Lung (tissue), 12 donors: ENCODE measurements around the gene EIF4A3. TPM values are rescaled to one million over a fixed set of nuclear protein-coding genes. Genes with fewer than 3 reads are reported as not detected.

ENCODE experiments used
- ATAC-seq: fragments of 200-7000 bp; cut with Tn5 transposase; one replicate; pipeline ENCODE4 v1.9.1; 2020; ENCODE audit warnings: moderate number of reproducible peaks; ENCODE audit not compliant: insufficient read depth, low FRiP score
- DNase-seq, 3 donors: peaks; one replicate each; pipeline ENCODE4 v3.0.0-alpha.2; 2013 to 2017
- H3K27ac ChIP-seq, 2 donors: one replicate each; pipeline ENCODE4 v1.5.1; 2013; ENCODE audit warnings: mild to moderate bottlenecking in 2 of 2, moderate library complexity in 2 of 2, control low read depth in 1 of 2, inconsistent platforms in 1 of 2, low read depth in 1 of 2, low read length in 1 of 2
- H3K27me3 ChIP-seq, 3 donors: one replicate each; pipeline ENCODE4 v1.5.1; 2013; ENCODE audit warnings: low read length in 2 of 3; ENCODE audit not compliant: control insufficient read depth in 3 of 3, insufficient read depth in 3 of 3
- H3K36me3 ChIP-seq, 4 donors: one replicate each; pipeline ENCODE4 v1.5.1; 2013; ENCODE audit warnings: low read length in 4 of 4, mild to moderate bottlenecking in 1 of 4, moderate library complexity in 1 of 4; ENCODE audit not compliant: control insufficient read depth in 4 of 4, insufficient read depth in 4 of 4
- H3K4me1 ChIP-seq, 5 donors: one replicate each; pipeline ENCODE4 v1.5.1; 2013; ENCODE audit warnings: low read length in 5 of 5, mild to moderate bottlenecking in 2 of 5, moderate library complexity in 1 of 5; ENCODE audit not compliant: control insufficient read depth in 5 of 5, insufficient read depth in 5 of 5
- H3K4me3 ChIP-seq: one replicate; pipeline ENCODE4 v1.5.1; 2013; ENCODE audit warnings: mild to moderate bottlenecking, control low read depth, moderate library complexity
- H3K9ac ChIP-seq, 2 donors: one replicate each; pipeline ENCODE4 v1.5.1; 2013; ENCODE audit warnings: low read length in 2 of 2, control low read depth in 1 of 2; ENCODE audit not compliant: insufficient read depth in 1 of 2
- H3K9me3 ChIP-seq, 4 donors: one replicate each; pipeline ENCODE4 v1.5.1; 2013; ENCODE audit warnings: low read length in 3 of 4, mild to moderate bottlenecking in 1 of 4, moderate library complexity in 1 of 4; ENCODE audit not compliant: control insufficient read depth in 4 of 4, insufficient read depth in 3 of 4
- WGBS, 2 donors: extraction: QIAGEN DNeasy Blood & Tissue Kit; methylation state at CpG; one replicate each; pipeline ENCODE4 v1.1.7; 2013; 5-methylcytosine and 5-hydroxymethylcytosine counted together
- polyA plus RNA-seq, 2 donors: library from polyadenylated mRNA; stranded (reverse); fragments of 200-250 nt; gene quantifications; one replicate each; pipeline ENCODE4 v1.2.1, GENCODE V29; 2013
- total RNA-seq, 2 donors: library from RNA; depleted of rRNA in 1 of 2; stranded (reverse); fragments of >200 nt in 1 of 2; gene quantifications; one replicate each; pipeline ENCODE4 v1.2.1, GENCODE V29; 2014 to 2021
- TF ChIP-seq, protein P1 (sequence below): IDR thresholded peaks from 2 replicates; pipeline ENCODE4 v1.5.1; 2012; ENCODE audit warnings: mild to moderate bottlenecking; ENCODE audit errors: control extremely low read depth, extremely low read depth
- donor health status: control.
- donor health status: control.
- donor health status: Bipolar disorder and iron deficiency.
- donor health status: healthy.
- donor health status: DM: yes; HTN: yes; CAD: no.

Gene EIF4A3
- total and polyA plus RNA-seq, 4 donors, result 37.4 to 112 (median 62.4) TPM

- Histone ChIP-seq H3K36me3 (no peaks in the 10 kb centered on the region), H3K9ac (no peak overlapping the region), H3K9me3 (peaks cover 0 to 6% (median 0%) of the 10 kb centered on the region in 4 donors), H3K4me1 (peaks cover 0 to 5% (median 0%) of the 10 kb centered on the region in 5 donors), H3K4me3 (no peak overlapping the region), H3K27ac (no peak overlapping the region), H3K27me3 (no peaks in the 10 kb centered on the region)
- no peak for ATAC-seq
- TF ChIP-seq, protein P1, sequence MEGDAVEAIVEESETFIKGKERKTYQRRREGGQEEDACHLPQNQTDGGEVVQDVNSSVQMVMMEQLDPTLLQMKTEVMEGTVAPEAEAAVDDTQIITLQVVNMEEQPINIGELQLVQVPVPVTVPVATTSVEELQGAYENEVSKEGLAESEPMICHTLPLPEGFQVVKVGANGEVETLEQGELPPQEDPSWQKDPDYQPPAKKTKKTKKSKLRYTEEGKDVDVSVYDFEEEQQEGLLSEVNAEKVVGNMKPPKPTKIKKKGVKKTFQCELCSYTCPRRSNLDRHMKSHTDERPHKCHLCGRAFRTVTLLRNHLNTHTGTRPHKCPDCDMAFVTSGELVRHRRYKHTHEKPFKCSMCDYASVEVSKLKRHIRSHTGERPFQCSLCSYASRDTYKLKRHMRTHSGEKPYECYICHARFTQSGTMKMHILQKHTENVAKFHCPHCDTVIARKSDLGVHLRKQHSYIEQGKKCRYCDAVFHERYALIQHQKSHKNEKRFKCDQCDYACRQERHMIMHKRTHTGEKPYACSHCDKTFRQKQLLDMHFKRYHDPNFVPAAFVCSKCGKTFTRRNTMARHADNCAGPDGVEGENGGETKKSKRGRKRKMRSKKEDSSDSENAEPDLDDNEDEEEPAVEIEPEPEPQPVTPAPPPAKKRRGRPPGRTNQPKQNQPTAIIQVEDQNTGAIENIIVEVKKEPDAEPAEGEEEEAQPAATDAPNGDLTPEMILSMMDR, result no peak
- no peak for DNase-seq
- WGBS, 2 donors, result 81 to 87% methylated on average over 5 of the region's 5 CpGs
Measured at GRCh38 chr17:80154166-80154565, 7.2 kb upstream of the EIF4A3 start.

GRCh38 chr17:80153004-80153403, 6.1 kb upstream of the EIF4A3 start:
- DNase-seq (no peak), ATAC-seq (no peak)
- TF ChIP-seq, protein P1, result no peak
- Histone ChIP-seq H3K9me3 (peaks cover 0 to 6% (median 0%) of the 10 kb centered on the region in 4 donors), H3K27me3 (no peaks in the 10 kb centered on the region), H3K4me1 (peaks cover 0 to 9% (median 4%) of the 10 kb centered on the region in 5 donors), H3K4me3 (no peak overlapping the region), H3K36me3 (no peaks in the 10 kb centered on the region), H3K9ac (no peak overlapping the region), H3K27ac (no peak overlapping the region)
- WGBS, 2 donors, result 88 to 96% methylated on average over 3 of the region's 3 CpGs

- ATAC-seq (no peak), DNase-seq (no peak)
- TF ChIP-seq, protein P1, result no peak
- peak overlapping the region in 1 of 2 donors; percentile 13 for H3K27ac ChIP-seq
- 39 to 64% methylated on average over 11 of the region's 11 CpGs for WGBS, 2 donors
- no peak overlapping the region for H3K9ac ChIP-seq
- peaks cover 0 to 9% (median 5%) of the 10 kb centered on the region in 5 donors for H3K4me1 ChIP-seq
- no peaks in the 10 kb centered on the region for H3K27me3 ChIP-seq
- no peaks in the 10 kb centered on the region for H3K36me3 ChIP-seq
- peaks cover 0 to 6% (median 0%) of the 10 kb centered on the region in 4 donors for H3K9me3 ChIP-seq
- no peak overlapping the region for H3K4me3 ChIP-seq
Measured at GRCh38 chr17:80152081-80152702, 5.3 kb upstream of the EIF4A3 start.
